IPS-20b (cell line): Measurements from ENCODE around the gene CHCHD5.

Source experiments
- H3K27ac ChIP-seq: one replicate; pipeline ENCODE4 v1.5.1; 2013; ENCODE audit warnings: low read length
- H3K27me3 ChIP-seq: 2 replicates; pipeline ENCODE4 v1.6.1; 2013; ENCODE audit warnings: mild to moderate bottlenecking, low read length, inconsistent platforms; ENCODE audit not compliant: insufficient read depth
- H3K36me3 ChIP-seq: 2 replicates; pipeline ENCODE4 v1.6.1; 2013; ENCODE audit warnings: low read depth, mild to moderate bottlenecking, inconsistent platforms, low read length, moderate library complexity; ENCODE audit not compliant: insufficient read depth
- H3K4me1 ChIP-seq: 2 replicates; pipeline ENCODE4 v1.6.1; 2013; ENCODE audit warnings: mild to moderate bottlenecking, control low read depth, inconsistent platforms, low read length, moderate library complexity; ENCODE audit not compliant: insufficient read depth
- H3K4me3 ChIP-seq: 2 replicates; pipeline ENCODE4 v1.5.1; 2013; ENCODE audit warnings: mild to moderate bottlenecking, low read length, inconsistent platforms
- H3K9ac ChIP-seq: 2 replicates; pipeline ENCODE4 v1.6.1; 2013; ENCODE audit warnings: low read depth, mild to moderate bottlenecking, inconsistent platforms, low read length, moderate library complexity
- H3K9me3 ChIP-seq: 2 replicates; pipeline ENCODE4 v1.6.1; 2013; ENCODE audit warnings: mild to moderate bottlenecking, low read depth, low read length, inconsistent platforms; ENCODE audit not compliant: insufficient read depth

The CHCHD5 gene

DNA sequence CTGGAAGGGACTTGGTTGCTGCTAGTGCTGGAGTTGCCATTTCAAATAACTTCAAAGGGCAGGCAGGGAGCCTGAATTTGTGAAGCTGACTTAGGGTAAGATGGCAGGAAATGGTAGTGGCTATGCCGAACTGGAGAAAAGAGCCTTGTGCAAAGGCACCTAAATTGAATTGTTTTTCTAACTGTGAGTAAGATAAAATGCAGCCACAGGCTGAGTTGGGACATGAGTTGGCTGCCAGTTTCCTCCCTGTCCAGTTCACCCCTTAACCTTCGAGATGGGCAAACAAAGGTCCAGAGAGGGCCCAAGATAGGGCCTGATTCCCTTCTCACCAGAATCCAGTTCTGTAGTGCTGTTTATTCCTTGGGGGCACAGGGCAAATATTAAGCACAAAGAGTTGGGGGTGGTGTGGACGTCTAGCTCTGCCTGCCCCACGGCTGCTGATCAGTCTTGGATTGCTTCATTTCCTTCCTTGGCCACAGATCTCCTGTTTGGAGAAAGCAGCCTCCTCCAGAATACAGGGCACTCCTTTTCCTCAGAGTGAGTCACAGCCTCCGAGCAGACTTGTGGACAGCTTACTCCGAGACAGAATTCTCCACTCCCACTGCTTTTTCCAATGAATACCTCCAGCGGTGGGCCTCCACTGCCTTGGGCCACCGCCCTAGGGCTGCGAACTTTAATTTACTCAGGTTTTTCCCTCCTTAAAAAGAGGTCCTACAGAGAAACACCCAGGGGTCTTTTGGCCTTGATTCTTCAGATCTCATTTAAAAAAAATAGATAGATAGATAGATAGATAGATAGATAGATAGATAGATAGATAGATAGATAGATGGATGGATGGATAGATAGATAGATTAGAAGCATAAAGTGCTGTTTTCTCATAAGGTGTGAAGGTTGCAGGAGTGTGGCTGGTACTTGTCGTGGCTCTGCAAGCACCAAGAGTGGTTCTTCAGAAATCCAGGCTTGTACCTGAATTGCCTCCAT, 42.9 kb downstream of the CHCHD5 start:
- no peak overlapping the region for H3K4me3 ChIP-seq
- H3K27me3 ChIP-seq, result no peaks in the 10 kb centered on the region
- H3K9me3 ChIP-seq, result no peaks in the 10 kb centered on the region
- no peaks in the 10 kb centered on the region for H3K36me3 ChIP-seq
- no peak overlapping the region for H3K9ac ChIP-seq
- no peak overlapping the region for H3K27ac ChIP-seq
- peaks cover 14% of the 10 kb centered on the region; the same call in 1 of the 2 replicates for H3K4me1 ChIP-seq

DNA sequence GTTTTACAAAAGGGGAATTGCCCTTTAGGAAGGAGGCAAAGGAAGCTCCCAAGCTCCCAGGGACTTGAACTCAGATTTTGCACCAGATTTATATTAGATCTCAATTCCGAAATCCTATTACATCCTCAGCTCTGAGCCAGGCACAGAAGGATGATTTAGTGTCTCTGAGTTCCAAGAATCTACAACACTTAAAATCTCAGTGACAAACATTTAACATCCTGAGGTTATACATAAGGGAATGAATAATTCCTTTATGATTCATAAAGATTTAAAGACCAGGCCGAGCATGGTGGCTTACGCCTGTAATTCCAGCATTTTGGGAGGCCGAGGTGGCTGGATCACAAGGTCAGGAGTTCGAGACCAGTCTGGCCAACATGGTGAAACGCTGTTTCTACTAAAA, 44.8 kb downstream of the CHCHD5 start:
- H3K9me3 ChIP-seq, result no peaks in the 10 kb centered on the region
- no peaks in the 10 kb centered on the region for H3K36me3 ChIP-seq
- H3K27me3 ChIP-seq, result no peaks in the 10 kb centered on the region
- H3K9ac ChIP-seq, result no peak overlapping the region
- no peak overlapping the region for H3K27ac ChIP-seq
- peaks cover 14% of the 10 kb centered on the region; the same call in 1 of the 2 replicates for H3K4me1 ChIP-seq
- H3K4me3 ChIP-seq, result no peak overlapping the region

DNA sequence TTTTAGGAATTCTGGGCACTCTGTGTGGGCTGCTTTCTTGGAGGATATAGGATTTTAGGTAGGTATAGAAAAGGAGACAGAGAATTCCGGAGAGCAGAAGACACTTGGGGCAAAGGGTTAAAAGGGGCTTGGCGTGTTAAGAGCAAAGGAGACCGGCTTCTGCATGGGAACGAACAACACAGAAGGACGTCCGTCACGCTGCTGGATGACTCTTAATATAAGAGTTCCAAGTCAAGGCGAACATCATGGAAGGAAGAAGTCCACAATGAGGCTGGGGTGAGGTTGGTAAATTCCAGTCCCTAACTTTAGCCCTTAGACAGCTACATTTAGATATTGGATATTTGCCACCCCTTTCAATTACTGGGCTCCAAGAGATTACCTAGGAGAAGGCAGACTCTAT, 45.4 kb downstream of the CHCHD5 start:
- Histone ChIP-seq H3K9ac (peak overlapping the region; percentile 16; the same call in 1 of the 2 replicates), H3K27ac (no peak overlapping the region), H3K4me1 (peaks cover 14% of the 10 kb centered on the region; the same call in 1 of the 2 replicates), H3K9me3 (no peaks in the 10 kb centered on the region), H3K4me3 (no peak overlapping the region), H3K36me3 (no peaks in the 10 kb centered on the region), H3K27me3 (no peaks in the 10 kb centered on the region)

DNA sequence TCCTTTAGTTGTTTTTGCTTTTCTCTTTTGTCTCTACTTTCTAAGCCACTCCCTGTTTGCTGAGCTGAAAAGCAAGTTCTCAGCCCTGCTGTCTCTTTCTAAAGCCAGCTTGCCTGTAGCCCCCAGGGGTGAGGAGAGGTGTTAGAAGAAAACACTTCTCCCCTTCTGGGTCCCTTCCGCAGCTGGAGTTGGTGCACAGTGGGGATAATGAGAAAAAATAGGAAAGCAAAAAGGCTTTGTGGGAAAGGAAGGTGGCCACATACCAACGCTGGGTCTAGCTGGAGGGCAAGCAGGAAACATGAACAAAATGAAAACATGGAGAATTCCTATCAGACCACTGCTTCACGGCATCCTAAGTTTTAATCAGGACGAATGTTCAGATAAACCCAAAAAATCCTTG, 45.9 kb downstream of the CHCHD5 start:
- no peaks in the 10 kb centered on the region for H3K9me3 ChIP-seq
- peak overlapping the region; percentile 16; the same call in 1 of the 2 replicates for H3K9ac ChIP-seq
- no peak overlapping the region for H3K27ac ChIP-seq
- H3K27me3 ChIP-seq, result no peaks in the 10 kb centered on the region
- no peaks in the 10 kb centered on the region for H3K36me3 ChIP-seq
- no peak overlapping the region for H3K4me3 ChIP-seq
- peaks cover 14% of the 10 kb centered on the region; the same call in 1 of the 2 replicates for H3K4me1 ChIP-seq

DNA sequence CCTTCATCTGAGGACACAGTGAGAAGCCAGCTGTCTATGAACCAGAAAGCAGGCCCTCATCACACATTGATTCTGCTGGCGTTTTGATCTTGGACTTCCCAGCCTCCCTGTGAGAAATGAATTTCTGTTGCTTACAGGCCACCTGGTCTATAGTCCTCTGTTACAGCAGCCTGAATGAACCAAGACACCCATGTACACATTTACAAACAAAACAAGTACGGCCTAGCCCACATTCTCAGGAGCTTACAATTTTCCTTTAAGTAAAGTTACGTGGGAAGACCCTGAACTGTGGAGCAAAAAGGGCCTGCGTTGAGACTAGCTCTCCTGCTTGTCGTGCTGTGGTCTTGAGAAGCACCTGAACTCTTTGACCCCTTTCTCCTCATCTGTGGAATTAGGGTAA, 49.3 kb downstream of the CHCHD5 start:
- peaks cover 14% of the 10 kb centered on the region; the same call in 1 of the 2 replicates for H3K4me1 ChIP-seq
- H3K4me3 ChIP-seq, result no peak overlapping the region
- no peak overlapping the region for H3K27ac ChIP-seq
- no peaks in the 10 kb centered on the region for H3K9me3 ChIP-seq
- H3K36me3 ChIP-seq, result no peaks in the 10 kb centered on the region
- H3K27me3 ChIP-seq, result no peaks in the 10 kb centered on the region
- no peak overlapping the region for H3K9ac ChIP-seq

DNA sequence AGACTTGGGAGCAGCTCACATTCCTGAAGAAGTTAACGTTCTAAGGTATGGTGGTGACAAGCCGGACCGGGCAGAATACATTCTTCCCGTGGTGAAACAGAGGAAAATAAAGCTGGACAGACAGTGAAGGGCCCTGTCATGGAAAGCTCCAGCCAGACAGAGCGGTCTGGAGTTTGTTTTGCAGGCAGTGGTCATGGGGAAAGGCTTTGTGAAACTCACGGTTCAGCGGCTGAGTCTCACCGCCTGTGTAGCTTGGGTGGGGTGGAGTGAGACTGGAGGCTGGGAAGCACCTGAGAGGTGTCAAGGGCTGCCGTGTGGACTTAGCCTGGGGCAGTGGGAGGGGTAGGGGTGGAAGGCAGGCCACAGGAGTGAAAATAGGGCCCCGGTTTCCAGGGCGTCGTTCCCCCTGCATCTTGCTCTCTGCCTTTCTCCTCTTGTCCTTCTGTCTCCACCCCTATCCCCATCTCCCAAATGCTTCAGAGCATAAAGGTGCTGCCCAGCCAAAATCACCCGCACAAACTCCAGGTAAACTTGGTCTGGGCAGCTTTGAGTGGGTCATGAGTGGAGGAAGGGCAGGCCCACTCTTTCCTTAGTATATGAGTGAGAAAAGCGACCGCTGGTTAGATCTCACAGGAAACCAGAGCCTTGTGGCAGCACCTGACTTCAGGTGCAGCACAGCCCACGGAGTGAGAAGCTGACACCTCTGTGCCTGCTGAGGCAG, 49.9 kb downstream of the CHCHD5 start:
- Histone ChIP-seq H3K36me3 (no peaks in the 10 kb centered on the region), H3K4me3 (no peak overlapping the region), H3K27me3 (no peaks in the 10 kb centered on the region), H3K9ac (no peak overlapping the region), H3K9me3 (no peaks in the 10 kb centered on the region), H3K4me1 (peaks cover 14% of the 10 kb centered on the region; the same call in 1 of the 2 replicates), H3K27ac (no peak overlapping the region)

DNA sequence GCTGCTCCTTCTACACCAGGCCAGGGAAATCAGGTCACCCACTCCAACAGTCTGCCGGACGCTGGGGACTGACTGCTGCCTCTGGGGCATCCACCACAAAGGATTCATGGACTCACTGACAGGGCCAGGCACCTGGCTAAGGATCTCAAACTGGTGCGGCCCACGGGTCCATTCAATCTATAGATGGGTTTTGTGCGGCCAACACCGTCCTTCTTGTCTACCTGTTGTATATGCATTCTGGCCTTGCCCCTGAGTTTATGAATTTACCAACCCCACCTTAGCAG, 50.4 kb downstream of the CHCHD5 start:
- Histone ChIP-seq H3K27ac (no peak overlapping the region), H3K4me1 (peaks cover 12% of the 10 kb centered on the region; the same call in 1 of the 2 replicates), H3K4me3 (no peak overlapping the region), H3K36me3 (no peaks in the 10 kb centered on the region), H3K9me3 (no peaks in the 10 kb centered on the region), H3K9ac (no peak overlapping the region), H3K27me3 (no peaks in the 10 kb centered on the region)

DNA sequence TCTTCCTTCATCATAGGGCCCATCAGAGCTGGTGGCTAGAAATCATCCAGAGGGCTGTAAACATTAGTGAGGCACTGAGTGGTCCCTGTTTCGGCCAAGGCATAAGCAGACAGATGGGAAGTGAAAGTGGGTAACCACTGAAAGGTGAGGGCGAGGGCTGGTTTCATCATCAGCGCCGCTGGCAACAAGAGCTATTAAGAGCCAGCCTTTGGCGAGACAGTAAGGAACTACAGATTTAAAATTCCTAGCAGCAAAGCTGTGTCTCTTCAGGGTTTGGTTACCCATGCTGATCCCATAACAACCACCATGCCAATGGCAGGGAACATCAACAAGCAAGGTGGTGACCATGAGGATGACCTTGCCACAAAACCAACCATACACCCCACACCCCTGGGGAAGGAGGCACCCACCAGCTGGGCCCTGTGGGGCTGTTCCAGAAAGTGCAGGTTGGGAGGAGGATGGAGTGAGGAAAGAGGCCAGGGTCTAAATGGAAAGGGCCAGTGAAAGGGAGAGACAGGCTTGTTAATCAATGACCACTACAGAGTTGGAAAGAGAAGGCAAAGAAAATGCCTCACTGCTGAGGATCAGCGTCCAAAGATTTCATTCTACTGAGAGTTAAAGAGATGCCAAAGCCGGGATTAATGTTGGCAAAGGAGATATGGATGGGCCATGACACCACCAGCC, 52.3 kb downstream of the CHCHD5 start:
- Histone ChIP-seq H3K9me3 (no peaks in the 10 kb centered on the region), H3K27ac (no peak overlapping the region), H3K9ac (no peak overlapping the region), H3K4me1 (no peaks in the 10 kb centered on the region; the same call in 1 of the 2 replicates), H3K36me3 (no peaks in the 10 kb centered on the region), H3K27me3 (no peaks in the 10 kb centered on the region), H3K4me3 (no peak overlapping the region)

DNA sequence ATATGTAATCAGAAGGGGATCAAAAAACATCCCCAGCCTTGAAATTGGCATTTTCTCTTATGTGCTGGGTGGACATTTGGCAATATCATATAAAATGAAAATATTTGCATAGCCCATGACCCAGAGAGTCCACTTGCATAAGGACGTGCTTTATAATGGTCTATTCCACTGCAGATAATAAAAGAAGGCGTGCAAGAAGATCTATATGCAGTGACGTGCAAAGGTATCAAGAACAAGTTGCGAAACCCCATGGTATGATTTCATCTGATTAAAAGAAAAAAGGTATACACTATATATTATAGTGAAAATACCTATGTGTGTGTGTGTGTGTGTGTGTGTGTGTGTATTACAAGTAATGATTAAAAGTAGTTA, 52.9 kb downstream of the CHCHD5 start:
- H3K4me1 ChIP-seq, result no peaks in the 10 kb centered on the region
- no peaks in the 10 kb centered on the region for H3K9me3 ChIP-seq
- H3K9ac ChIP-seq, result no peak overlapping the region
- no peak overlapping the region for H3K4me3 ChIP-seq
- no peak overlapping the region for H3K27ac ChIP-seq
- H3K36me3 ChIP-seq, result no peaks in the 10 kb centered on the region
- H3K27me3 ChIP-seq, result no peaks in the 10 kb centered on the region
